Bronchial epithelial cell (primary cell): ENCODE results near the gene CLEC5A. TPM values are rescaled to one million over a fixed set of nuclear protein-coding genes. Genes with fewer than 3 reads are reported as not detected.
"Not testable (repeated sequence)": the region's sequence is repeated elsewhere in the genome, so short reads cannot be mapped to it uniquely, and the experiment has no call there.

Experiments used
- DNase-seq: peaks from one replicate; pipeline ENCODE4 v3.0.0-alpha.2; 2010; ENCODE audit warnings: low read depth
- FAIRE-seq: peaks from 2 replicates; lab custom pipeline; 2011; peaks lifted over from hg19 to GRCh38; lab: Jason Lieb, UNC
- H3K27me3 ChIP-seq: 2 replicates; pipeline ENCODE4 v1.5.1; 2011; ENCODE audit warnings: low read length; ENCODE audit not compliant: control insufficient read depth, insufficient read depth
- H3K36me3 ChIP-seq: 2 replicates; pipeline ENCODE4 v1.5.1; 2011; ENCODE audit warnings: low read length; ENCODE audit not compliant: control insufficient read depth, insufficient read depth
- H3K4me3 ChIP-seq: 2 replicates; pipeline ENCODE4 v1.5.1; 2011; ENCODE audit warnings: mild to moderate bottlenecking, low read depth, low read length, control low read depth
- CTCF ChIP-seq: IDR thresholded peaks from 2 replicates; pipeline ENCODE4 v1.5.1; 2011; ENCODE audit warnings: mild to moderate bottlenecking, moderate library complexity, low read length, control low read depth, inconsistent platforms; ENCODE audit not compliant: insufficient read depth, severe bottlenecking
- total RNA-seq: library from RNA; depleted of rRNA; stranded (reverse); fragments of >200 nt; gene quantifications from 2 replicates; pipeline ENCODE4 v1.2.1, GENCODE V29; 2014

The CLEC5A gene
- total RNA-seq, 1 donor from 2014 or later: not detected

- FAIRE-seq (no peak), DNase-seq (no peak)
- TF ChIP-seq CTCF: no peak
- Histone ChIP-seq H3K27me3 (no peaks in the 10 kb centered on the region), H3K4me3 (no peak overlapping the region), H3K36me3 (no peaks in the 10 kb centered on the region)
Measured at GRCh38 chr7:141990011-141990725, 43.4 kb upstream of the CLEC5A start.

- FAIRE-seq, H3K4me3 ChIP-seq, H3K27me3 ChIP-seq, H3K36me3 ChIP-seq, DNase-seq: not testable (repeated sequence)
Measured at GRCh38 chr7:141987803-141988202, 41.0 kb upstream of the CLEC5A start.

- Histone ChIP-seq H3K27me3 (no peaks in the 10 kb centered on the region), H3K4me3 (no peak overlapping the region), H3K36me3 (no peaks in the 10 kb centered on the region)
- no peak for TF ChIP-seq CTCF
- FAIRE-seq (no peak), DNase-seq (no peak)
Measured at GRCh38 chr7:141986923-141987322, 40.1 kb upstream of the CLEC5A start.

- H3K36me3 ChIP-seq, H3K27me3 ChIP-seq, FAIRE-seq, H3K4me3 ChIP-seq, DNase-seq: not testable (repeated sequence)
Measured at GRCh38 chr7:141985926-141986325, 39.2 kb upstream of the CLEC5A start.

GRCh38 chr7:141979568-141979967 is 32.8 kb upstream of the CLEC5A start:
- no peak for DNase-seq
- FAIRE-seq: no peak
- no peak for TF ChIP-seq CTCF

GRCh38 chr7:141978351-141978750 is 31.6 kb upstream of the CLEC5A start:
- H3K27me3 ChIP-seq: no peaks in the 10 kb centered on the region
- H3K4me3 ChIP-seq: no peak overlapping the region
- no peak for TF ChIP-seq CTCF
- DNase-seq (peak; percentile 60), FAIRE-seq (no peak)
- H3K36me3 ChIP-seq: no peaks in the 10 kb centered on the region

More at GRCh38 chr7:141979568-141979967, 32.8 kb upstream of the CLEC5A start:
- no peak overlapping the region for H3K4me3 ChIP-seq
- H3K36me3 ChIP-seq: no peaks in the 10 kb centered on the region
- no peaks in the 10 kb centered on the region for H3K27me3 ChIP-seq
